HepG2 (cell line): ENCODE data around the gene MALRD1. TPM values are rescaled to one million over a fixed set of nuclear protein-coding genes. Genes with fewer than 3 reads are reported as not detected.

Experiments used
- ATAC-seq: fragments of 200-7000 bp; cut with Tn5 transposase; 3 replicates; pipeline ENCODE4 v1.9.1; 2020; ENCODE audit warnings: mild to moderate bottlenecking, moderate library complexity
- BruUV-seq: library from RNA; stranded (reverse); fragments of 400-500 nt; replicated peaks from 2 replicates; lab custom pipeline; 2021; lab: Mats Ljungman, UMichigan
- CTCF ChIA-PET: fragments of 300-600 bp; formaldehyde crosslinking; extraction: SDS; loops from one replicate; lab custom pipeline; 2021; ENCODE audit warnings: low total read pairs, inconsistent platforms, low intra/inter-chr PET ratio; lab: Yijun Ruan, JAX
- POLR2A ChIA-PET: fragments of 350-600 bp; sonication (Branson Sonifier 250); formaldehyde crosslinking; loops from one replicate; lab custom pipeline; 2020; ENCODE audit warnings: antibody characterized with exemption, inconsistent platforms; lab: Yijun Ruan, JAX
- DNase-seq: peaks from one replicate; pipeline ENCODE4 v3.0.0-alpha.2; 2015; ENCODE audit warnings: low spot score
- FAIRE-seq: peaks from 3 replicates; lab custom pipeline; 2011; peaks lifted over from hg19 to GRCh38; lab: Jason Lieb, UNC
- H2AFZ ChIP-seq: one replicate; pipeline ENCODE4 v1.6.1; 2011; ENCODE audit warnings: low read length, inconsistent platforms
- H3K27ac ChIP-seq: fragments of 300-600 bp; 3 replicates; pipeline ENCODE4 v1.8.0; 2011; ENCODE audit warnings: mixed run types, mild to moderate bottlenecking, mixed read lengths, low read length, inconsistent platforms; ENCODE audit not compliant: insufficient read depth; ENCODE audit errors: extremely low read length
- H3K27me3 ChIP-seq, 2 experiments: fragments of 200-600 bp in 1 of 2; 2 replicates in 1 of 2; 3 replicates in 1 of 2; pipeline versions ENCODE4 v1.6.0 to v1.8.0; 2011; ENCODE audit warnings: low read length in 2 of 2, mild to moderate bottlenecking in 2 of 2, moderate library complexity in 2 of 2, inconsistent platforms in 1 of 2; ENCODE audit not compliant: insufficient read depth in 2 of 2, control insufficient read depth in 1 of 2
- H3K36me3 ChIP-seq, 2 experiments: fragments of 200-600 bp in 1 of 2; replicated peaks in 1 of 2; 2 replicates in 1 of 2; 3 replicates in 1 of 2; pipeline versions ENCODE4 v1.5.1 to v1.8.0; 2011; ENCODE audit warnings: low read length in 2 of 2, inconsistent platforms in 1 of 2; ENCODE audit not compliant: insufficient read depth in 2 of 2, control insufficient read depth in 1 of 2
- H3K4me1 ChIP-seq: 2 replicates; pipeline ENCODE4 v1.5.1; 2012; ENCODE audit warnings: low read length, inconsistent platforms; ENCODE audit not compliant: insufficient read depth
- H3K4me2 ChIP-seq: 2 replicates; pipeline ENCODE4 v1.6.0; 2011; ENCODE audit warnings: low read depth, low read length, inconsistent platforms
- H3K4me3 ChIP-seq, 3 experiments: fragments of 200-600 bp in 1 of 3; sonication (generic), shearing (Covaris generic) in 1 of 3; replicated peaks in 1 of 3; 2 replicates each; pipeline ENCODE4 v1.5.1; 2011 to 2016; ENCODE audit warnings: low read length in 3 of 3, inconsistent platforms in 2 of 3, low read depth in 2 of 3, mild to moderate bottlenecking in 2 of 3, control low read depth in 1 of 3, mixed read lengths in 1 of 3; ENCODE audit not compliant: insufficient read depth in 1 of 3
- H3K79me2 ChIP-seq: one replicate; pipeline ENCODE4 v1.6.1; 2011; ENCODE audit warnings: low read length, inconsistent platforms; ENCODE audit not compliant: insufficient read depth
- H3K9ac ChIP-seq: 2 replicates; pipeline ENCODE4 v1.6.0; 2011; ENCODE audit warnings: mild to moderate bottlenecking, low read depth, low read length, inconsistent platforms; ENCODE audit not compliant: insufficient read depth
- H3K9me3 ChIP-seq: 2 replicates; pipeline ENCODE4 v1.5.1; 2012; ENCODE audit warnings: mild to moderate bottlenecking, low read length
- H4K20me1 ChIP-seq: 2 replicates; pipeline ENCODE4 v1.6.0; 2011; ENCODE audit warnings: inconsistent platforms, mild to moderate bottlenecking, low read length, moderate library complexity; ENCODE audit not compliant: insufficient read depth
- AHR ChIP-seq: IDR thresholded peaks from 2 replicates; pipeline ENCODE4 v1.6.1; 2018; ENCODE audit warnings: missing genetic modification reagents, missing compliant biosample characterization
- ATM ChIP-seq: fragments of 450-650 bp; IDR thresholded peaks from 2 replicates; pipeline ENCODE4 v1.7.1; 2017; ENCODE audit warnings: mild to moderate bottlenecking, borderline replicate concordance
- REL ChIP-seq: sonication (generic); formaldehyde crosslinking; conservative IDR thresholded peaks from 2 replicates; pipeline ENCODE4 v1.8.0; 2022; ENCODE audit warnings: mild to moderate bottlenecking, missing genetic modification reagents, moderate library complexity
- ZC3H13 ChIP-seq: sonication (generic); formaldehyde crosslinking; IDR thresholded peaks from 2 replicates; pipeline ENCODE4 v1.8.1; 2023; ENCODE audit warnings: mild to moderate bottlenecking, missing genetic modification reagents, moderate library complexity
- ZNF136 ChIP-seq: sonication (generic); formaldehyde crosslinking; IDR thresholded peaks from 2 replicates; pipeline ENCODE4 v1.8.1; 2022; ENCODE audit warnings: low read depth, mild to moderate bottlenecking, moderate library complexity, missing genetic modification reagents
- ZNF460 ChIP-seq: sonication (generic); formaldehyde crosslinking; IDR thresholded peaks from 2 replicates; pipeline ENCODE4 v1.5.1; 2020; ENCODE audit warnings: missing genetic modification reagents, mild to moderate bottlenecking, borderline replicate concordance
- ZNF564 ChIP-seq: sonication (generic); formaldehyde crosslinking; IDR thresholded peaks from 2 replicates; pipeline ENCODE4 v1.8.1; 2023; ENCODE audit warnings: mild to moderate bottlenecking, missing genetic modification reagents
- ZNF7 ChIP-seq: IDR thresholded peaks from 2 replicates; pipeline ENCODE4 v1.6.1; 2016; ENCODE audit warnings: missing biosample characterization, missing genetic modification reagents
- ZXDC ChIP-seq: sonication (generic); formaldehyde crosslinking; IDR thresholded peaks from 2 replicates; pipeline ENCODE4 v1.5.0; 2020; ENCODE audit warnings: mild to moderate bottlenecking, missing genetic modification reagents
- WGBS: methylation state at CpG from one replicate; pipeline ENCODE4 v1.1.6; 2017; ENCODE audit warnings: low lambda C conversion rate; 5-methylcytosine and 5-hydroxymethylcytosine counted together
- in situ Hi-C: cut with HindIII; loops from 2 replicates; pipeline ENCODE4 v1.10.0; 2017; ENCODE audit warnings: low pct_unique_long_range_greater_than_20kb; ENCODE audit not compliant: extremely low pct_ligation_motif_present
- intact Hi-C: fragments of 100-400 bp; cut with micrococcal nuclease; formaldehyde crosslinking; loops from one replicate; pipeline ENCODE4 v1.10.0; 2022; ENCODE audit not compliant: unreplicated experiment
- polyA plus RNA-seq, 8 experiments: library from polyadenylated mRNA; depleted of rRNA in 3 of 8; stranded (reverse) in 7 of 8; unstranded in 1 of 8; fragments of >200 nt; fragmentation: Illumina TruSeq in 4 of 8; extraction: Trizol in 4 of 8; gene quantifications; 2 replicates each; pipeline versions ENCODE4 v1.2.1 to v1.2.3, GENCODE V29; 2011 to 2016; ENCODE audit warnings: low read depth in 4 of 8, missing spikeins in 1 of 8, mixed read lengths in 1 of 8; ENCODE audit not compliant: insufficient read depth in 1 of 8
- total RNA-seq, 5 experiments: library from RNA; depleted of rRNA; stranded (reverse); fragments of >200 nt; fragmentation: Illumina TruSeq; extraction: Trizol; gene quantifications; 2 replicates each; pipeline ENCODE4 v1.2.3, GENCODE V29; 2016; ENCODE audit warnings: low read depth in 1 of 5

Gene MALRD1
- total and polyA plus RNA-seq, 2 of the 13 experiments (the other 11 are each of a cell fraction or from before 2014, with no cell fraction given), result 5.7 to 15.4 TPM

GRCh38 chr10:19012111-19012510 is 36.5 kb upstream of the MALRD1 start:
- Histone ChIP-seq H3K27ac (no peak overlapping the region), H4K20me1 (no peaks in the 10 kb centered on the region), H2AFZ (no peak overlapping the region), H3K9ac (no peak overlapping the region), H3K79me2 (no peaks in the 10 kb centered on the region), H3K27me3 (no peaks in the 10 kb centered on the region), H3K4me2 (no peak overlapping the region), H3K4me3 (no peak overlapping the region), H3K36me3 (no peaks in the 10 kb centered on the region), H3K4me1 (no peaks in the 10 kb centered on the region), H3K9me3 (no peaks in the 10 kb centered on the region)
- CTCF ChIA-PET, result no interaction called here
- 37% methylated on average over 2 of the region's 2 CpGs for WGBS
- intact Hi-C loops (no loop called here), in situ Hi-C loops (no loop called here)
- FAIRE-seq, result no peak
- BruUV-seq, result no TSS peak
- TF ChIP-seq ZNF564 (CRISPR knock-in tag) (no peak), ZC3H13 (CRISPR knock-in tag) (no peak), ZXDC (CRISPR knock-in tag) (no peak), ZNF460 (CRISPR knock-in tag) (no peak), ATM (no peak), AHR (CRISPR knock-in tag) (no peak), REL (CRISPR knock-in tag) (no peak), ZNF136 (CRISPR knock-in tag) (no peak), ZNF7 (no peak)
- no peak for ATAC-seq
- POLR2A ChIA-PET, result no interaction called here
- no peak for DNase-seq
